ENCODE measurements around the gene AMOTL2. TPM values are rescaled to one million over a fixed set of nuclear protein-coding genes. Genes with fewer than 3 reads are reported as not detected.

The AMOTL2 gene
- total RNA-seq, 1 experiment from 2014 or later = 146 TPM

- Histone ChIP-seq H3K27me3 (ENCODE audit: control insufficient read depth, insufficient read depth, low read length) (no peaks in the 10 kb centered on the region), H3K36me3 (ENCODE audit: control insufficient read depth, insufficient read depth, low read length) (no peaks in the 10 kb centered on the region), H3K27ac (ENCODE audit: low read length) (peak overlapping the region; percentile 85), H3K4me1 (ENCODE audit: control insufficient read depth, insufficient read depth, low read length) (peaks cover 39% of the 10 kb centered on the region), H3K9me3 (ENCODE audit: control insufficient read depth, insufficient read depth, low read depth, low read length) (no peaks in the 10 kb centered on the region), H3K4me3 (ENCODE audit: low read depth in 2 of 2, low read length in 2 of 2) (no peak overlapping the region)
- POLR2A ChIA-PET = no interaction called here
- in situ Hi-C loops (cut with HindIII; ENCODE audit: low pct_unique_long_range_greater_than_20kb, low sequenced_read_pairs) (no loop called here), intact Hi-C loops (cut with micrococcal nuclease; ENCODE audit: unreplicated experiment) (no loop called here)
- no peak for TF ChIP-seq POLR2AphosphoS5 (IDR thresholded peaks at IDR 0.05; ENCODE audit: low read depth, low read length)
- no peak for TF ChIP-seq TCF7L2 (IDR thresholded peaks at IDR 0.05; ENCODE audit: low read depth, low read length)
- TF ChIP-seq SIN3A (IDR thresholded peaks at IDR 0.05; ENCODE audit: borderline replicate concordance, insufficient read depth, low read depth, low read length) = no peak
- no peak for TF ChIP-seq REST (IDR thresholded peaks at IDR 0.05; ENCODE audit: insufficient read depth in 1 of 2, low read depth in 2 of 2, low read length in 1 of 2)
- TF ChIP-seq, protein P1, sequence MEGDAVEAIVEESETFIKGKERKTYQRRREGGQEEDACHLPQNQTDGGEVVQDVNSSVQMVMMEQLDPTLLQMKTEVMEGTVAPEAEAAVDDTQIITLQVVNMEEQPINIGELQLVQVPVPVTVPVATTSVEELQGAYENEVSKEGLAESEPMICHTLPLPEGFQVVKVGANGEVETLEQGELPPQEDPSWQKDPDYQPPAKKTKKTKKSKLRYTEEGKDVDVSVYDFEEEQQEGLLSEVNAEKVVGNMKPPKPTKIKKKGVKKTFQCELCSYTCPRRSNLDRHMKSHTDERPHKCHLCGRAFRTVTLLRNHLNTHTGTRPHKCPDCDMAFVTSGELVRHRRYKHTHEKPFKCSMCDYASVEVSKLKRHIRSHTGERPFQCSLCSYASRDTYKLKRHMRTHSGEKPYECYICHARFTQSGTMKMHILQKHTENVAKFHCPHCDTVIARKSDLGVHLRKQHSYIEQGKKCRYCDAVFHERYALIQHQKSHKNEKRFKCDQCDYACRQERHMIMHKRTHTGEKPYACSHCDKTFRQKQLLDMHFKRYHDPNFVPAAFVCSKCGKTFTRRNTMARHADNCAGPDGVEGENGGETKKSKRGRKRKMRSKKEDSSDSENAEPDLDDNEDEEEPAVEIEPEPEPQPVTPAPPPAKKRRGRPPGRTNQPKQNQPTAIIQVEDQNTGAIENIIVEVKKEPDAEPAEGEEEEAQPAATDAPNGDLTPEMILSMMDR (IDR thresholded peaks at IDR 0.05) = no peak
- BruUV-seq (replicated peaks) = no TSS peak
- no peak for DNase-seq (ENCODE audit: low read depth, low spot score)
- ATAC-seq = peak; percentile 70
- CTCF ChIA-PET = interaction anchor here (0.7 kb wide), 1 partner anchor 18 kb away, joined by 14 read pairs; no protein-coding TSS in a partner anchor
Measured at GRCh38 chr3:134320749-134321148, 53.5 kb downstream of the AMOTL2 start.

- peak overlapping the region; percentile 85; the same call in 1 of the 2 replicates for H3K27ac ChIP-seq (ENCODE audit: low read length)
- no peaks in the 10 kb centered on the region for H3K9me3 ChIP-seq (ENCODE audit: control insufficient read depth, insufficient read depth, low read depth, low read length)
- ChIA-PET POLR2A (no interaction called here), CTCF (no interaction called here)
- no peak for TF ChIP-seq TCF7L2 (IDR thresholded peaks at IDR 0.05; ENCODE audit: low read depth, low read length)
- TF ChIP-seq, protein P1 (IDR thresholded peaks at IDR 0.05) = no peak
- DNase-seq (ENCODE audit: low read depth, low spot score) (no peak), ATAC-seq (no peak)
- in situ Hi-C loops (cut with HindIII; ENCODE audit: low pct_unique_long_range_greater_than_20kb, low sequenced_read_pairs) (no loop called here), intact Hi-C loops (cut with micrococcal nuclease; ENCODE audit: unreplicated experiment) (no loop called here)
- no peaks in the 10 kb centered on the region for H3K27me3 ChIP-seq (ENCODE audit: control insufficient read depth, insufficient read depth, low read length)
- H3K36me3 ChIP-seq (ENCODE audit: control insufficient read depth, insufficient read depth, low read length) = no peaks in the 10 kb centered on the region
- BruUV-seq (replicated peaks) = no TSS peak
- H3K4me3 ChIP-seq (ENCODE audit: low read depth in 2 of 2, low read length in 2 of 2) = no peak overlapping the region
- H3K4me1 ChIP-seq (ENCODE audit: control insufficient read depth, insufficient read depth, low read length) = peaks cover 42% of the 10 kb centered on the region
Measured at GRCh38 chr3:134319931-134320330, 54.3 kb downstream of the AMOTL2 start.

All from Panc1 (cell line).